ENCODE data around the gene PTPRN2.

DNA sequence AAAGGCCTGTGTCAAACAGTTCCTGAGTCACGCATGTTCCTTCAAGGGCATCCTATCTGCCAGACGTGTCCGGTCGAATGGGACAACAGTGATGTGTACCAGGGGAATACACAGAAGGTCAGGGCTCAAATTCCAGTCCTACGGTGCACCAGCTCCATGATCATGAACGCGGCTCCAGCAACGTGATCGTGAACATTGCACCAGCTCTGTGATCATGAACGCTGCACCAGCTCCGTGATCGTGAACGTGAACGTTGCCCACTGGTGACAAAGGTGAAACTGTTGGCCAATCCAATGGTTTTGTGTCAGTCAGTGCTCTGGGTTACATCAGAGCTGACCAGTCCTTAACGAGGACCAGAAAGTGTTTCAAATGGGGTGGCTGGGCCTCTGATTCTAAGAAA, 4.3 kb upstream of the PTPRN2 start:
- TF ChIP-seq GATA2 (IDR thresholded peaks at IDR 0.05; ENCODE audit: low read depth, low read length) = no peak
- TF ChIP-seq GATA3 (IDR thresholded peaks at IDR 0.05; ENCODE audit: low read depth, low read length) = no peak

Data from SH-SY5Y (cell line).